Measurements from ENCODE around the gene RELA. TPM values are rescaled to one million over a fixed set of nuclear protein-coding genes. Genes with fewer than 3 reads are reported as not detected.

Gene RELA
- total RNA-seq, 2 experiments from 2014 or later, result 91.2 to 102 TPM

DNA sequence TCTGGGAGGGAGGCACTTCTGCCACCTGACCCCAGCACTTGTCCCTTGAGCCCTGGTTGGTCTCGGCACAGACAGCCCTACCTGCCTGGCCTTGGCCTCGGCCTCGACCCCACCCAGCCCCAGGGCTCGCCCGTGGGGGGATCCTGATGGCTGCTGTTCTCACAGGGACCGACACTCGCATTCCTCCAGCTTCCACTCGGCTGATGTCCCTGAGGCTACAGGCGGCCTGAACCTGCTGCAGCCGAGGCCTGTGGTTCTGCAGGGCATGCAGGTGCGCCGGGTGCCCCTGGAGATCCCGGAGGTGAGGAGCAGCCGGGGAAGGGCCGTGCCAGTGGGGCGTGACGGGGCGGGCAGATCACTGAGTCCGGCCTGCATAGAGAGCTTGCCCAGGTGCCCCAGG lies 42.0 kb downstream of the RELA start:
- no peak for DNase-seq
- H3K4me3 Mint-ChIP-seq, result no peak overlapping the region
- no peaks in the 10 kb centered on the region for H3K27me3 Mint-ChIP-seq
- ChIA-PET CTCF (no interaction called here), POLR2A (no interaction called here)
- no peak overlapping the region for H3K27ac Mint-ChIP-seq
- H3K36me3 Mint-ChIP-seq (ENCODE audit: low read depth), result peaks cover 40% of the 10 kb centered on the region
- H3K4me1 Mint-ChIP-seq, result peaks cover 18% of the 10 kb centered on the region
- no peaks in the 10 kb centered on the region for H3K9me3 Mint-ChIP-seq

DNA sequence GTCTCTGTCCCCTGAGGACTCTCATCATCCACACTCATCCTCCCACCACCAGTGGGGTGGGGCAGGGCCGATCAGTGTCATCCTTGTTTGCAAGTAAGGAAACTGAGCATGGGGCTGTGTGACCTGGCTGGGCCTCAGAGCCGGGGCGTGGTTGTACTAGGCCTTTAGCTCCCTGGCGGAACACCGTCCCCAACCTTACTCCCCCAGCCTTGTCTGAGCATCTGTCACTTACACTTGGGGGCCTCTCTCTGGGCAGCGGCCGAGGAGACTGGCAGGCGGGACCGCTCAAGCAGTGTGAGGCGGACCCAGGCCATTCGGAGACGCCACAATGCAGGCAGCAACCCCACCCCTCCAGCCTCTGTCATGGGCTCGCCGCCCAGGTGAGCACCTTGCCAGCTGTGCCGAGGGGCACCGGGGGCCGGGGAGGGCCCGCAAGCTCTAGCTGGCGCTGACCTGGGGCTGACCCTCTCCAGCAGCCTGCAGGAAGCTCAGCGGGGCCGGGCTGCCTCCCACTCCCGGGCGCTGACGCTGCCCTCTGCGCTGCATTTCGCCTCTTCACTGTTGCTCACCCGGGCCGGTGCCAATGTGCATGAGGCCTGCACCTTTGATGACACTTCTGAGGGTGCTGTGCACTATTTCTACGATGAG lies 43.3 kb downstream of the RELA start:
- POLR2A ChIA-PET, result interaction anchor here (1.8 kb wide), 1 partner anchor 43 kb away, joined by 5 read pairs; the partner anchor contains the start of gene RELA
- H3K27me3 Mint-ChIP-seq, result no peaks in the 10 kb centered on the region
- H3K36me3 Mint-ChIP-seq (ENCODE audit: low read depth), result peaks cover 39% of the 10 kb centered on the region
- no peaks in the 10 kb centered on the region for H3K9me3 Mint-ChIP-seq
- H3K27ac Mint-ChIP-seq, result no peak overlapping the region
- H3K4me1 Mint-ChIP-seq, result peaks cover 18% of the 10 kb centered on the region
- CTCF ChIA-PET, result interaction anchor here (1.2 kb wide), 1 partner anchor 31 kb away, joined by 3 read pairs; no protein-coding TSS in a partner anchor
- no peak overlapping the region for H3K4me3 Mint-ChIP-seq
- no peak for DNase-seq

DNA sequence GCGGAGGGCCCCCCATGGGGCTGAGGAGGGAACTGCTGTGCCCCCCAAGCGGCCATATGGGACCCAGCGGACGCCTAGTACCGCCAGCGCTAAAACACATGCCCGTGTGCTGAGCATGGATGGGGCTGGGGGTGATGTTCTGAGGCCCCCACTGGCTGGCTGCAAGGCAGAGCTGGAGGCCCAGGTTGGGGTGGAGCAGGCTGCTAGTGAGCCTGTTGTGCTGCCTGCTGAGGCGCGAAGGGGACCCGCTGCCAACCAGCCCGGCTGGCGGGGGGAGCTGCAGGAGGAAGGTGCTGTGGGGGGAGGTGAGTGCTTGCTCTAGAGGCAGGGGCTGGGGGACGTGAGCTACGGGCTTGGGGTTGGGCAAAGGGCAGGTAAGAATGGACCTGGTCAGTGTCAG lies 44.0 kb downstream of the RELA start:
- peaks cover 40% of the 10 kb centered on the region for H3K36me3 Mint-ChIP-seq (ENCODE audit: low read depth)
- CTCF ChIA-PET, result no interaction called here

DNA sequence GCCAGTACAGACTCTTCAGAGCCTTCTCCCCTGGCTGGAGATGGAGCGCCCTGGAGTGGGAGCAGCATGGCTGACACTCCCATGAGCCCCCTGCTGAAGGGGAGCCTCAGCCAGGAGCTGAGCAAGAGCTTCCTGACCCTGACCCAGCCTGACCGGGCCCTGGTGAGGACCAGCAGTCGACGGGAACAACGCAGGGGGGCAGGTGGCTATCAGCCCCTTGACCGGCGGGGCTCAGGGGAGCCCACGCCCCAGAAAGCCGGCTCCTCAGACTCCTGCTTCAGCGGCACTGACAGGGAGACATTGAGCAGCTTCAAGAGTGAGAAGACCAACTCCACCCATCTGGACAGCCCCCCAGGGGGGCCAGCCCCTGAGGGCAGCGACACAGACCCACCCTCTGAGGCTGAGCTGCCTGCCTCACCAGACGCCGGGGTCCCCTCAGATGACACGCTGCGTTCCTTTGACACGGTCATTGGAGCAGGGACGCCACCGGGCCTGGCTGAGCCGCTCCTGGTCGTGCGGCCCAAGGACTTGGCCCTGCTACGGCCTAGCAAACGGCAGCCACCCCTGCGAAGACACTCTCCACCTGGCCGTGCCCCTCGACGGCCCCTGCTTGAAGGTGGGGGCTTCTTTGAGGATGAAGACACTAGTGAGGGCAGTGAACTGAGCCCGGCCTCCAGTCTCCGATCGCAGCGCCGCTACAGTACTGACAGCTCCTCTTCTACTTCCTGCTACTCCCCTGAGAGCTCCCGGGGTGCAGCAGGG lies 44.5 kb downstream of the RELA start:
- H3K4me1 Mint-ChIP-seq, result peaks cover 19% of the 10 kb centered on the region
- H3K27ac Mint-ChIP-seq, result no peak overlapping the region
- ChIA-PET POLR2A (interaction anchor here (1.0 to 6.9 kb wide), 4 partner anchors 22 to 152 kb away, joined by 3 to 82 read pairs (median 20); partner anchors contain the start of genes RELA and SIPA1), CTCF (interaction anchor here (0.6 to 2.0 kb wide), 3 partner anchors 8 to 211 kb away, joined by 3 to 7 read pairs (median 3); partner anchors contain the start of gene KAT5)
- DNase-seq, result no peak
- no peaks in the 10 kb centered on the region for H3K9me3 Mint-ChIP-seq
- H3K4me3 Mint-ChIP-seq, result no peak overlapping the region
- peaks cover 36% of the 10 kb centered on the region for H3K36me3 Mint-ChIP-seq (ENCODE audit: low read depth)
- no peaks in the 10 kb centered on the region for H3K27me3 Mint-ChIP-seq

More for the DNA sequence above, 44.0 kb downstream of the RELA start:
- POLR2A ChIA-PET, result interaction anchor here (1.8 to 6.9 kb wide), 2 partner anchors 21 to 44 kb away, joined by 5 to 82 read pairs; partner anchors contain the start of genes RELA and SIPA1
- no peaks in the 10 kb centered on the region for H3K27me3 Mint-ChIP-seq
- no peak overlapping the region for H3K4me3 Mint-ChIP-seq
- H3K4me1 Mint-ChIP-seq, result peaks cover 18% of the 10 kb centered on the region
- H3K27ac Mint-ChIP-seq, result no peak overlapping the region
- no peaks in the 10 kb centered on the region for H3K9me3 Mint-ChIP-seq
- DNase-seq, result no peak

DNA sequence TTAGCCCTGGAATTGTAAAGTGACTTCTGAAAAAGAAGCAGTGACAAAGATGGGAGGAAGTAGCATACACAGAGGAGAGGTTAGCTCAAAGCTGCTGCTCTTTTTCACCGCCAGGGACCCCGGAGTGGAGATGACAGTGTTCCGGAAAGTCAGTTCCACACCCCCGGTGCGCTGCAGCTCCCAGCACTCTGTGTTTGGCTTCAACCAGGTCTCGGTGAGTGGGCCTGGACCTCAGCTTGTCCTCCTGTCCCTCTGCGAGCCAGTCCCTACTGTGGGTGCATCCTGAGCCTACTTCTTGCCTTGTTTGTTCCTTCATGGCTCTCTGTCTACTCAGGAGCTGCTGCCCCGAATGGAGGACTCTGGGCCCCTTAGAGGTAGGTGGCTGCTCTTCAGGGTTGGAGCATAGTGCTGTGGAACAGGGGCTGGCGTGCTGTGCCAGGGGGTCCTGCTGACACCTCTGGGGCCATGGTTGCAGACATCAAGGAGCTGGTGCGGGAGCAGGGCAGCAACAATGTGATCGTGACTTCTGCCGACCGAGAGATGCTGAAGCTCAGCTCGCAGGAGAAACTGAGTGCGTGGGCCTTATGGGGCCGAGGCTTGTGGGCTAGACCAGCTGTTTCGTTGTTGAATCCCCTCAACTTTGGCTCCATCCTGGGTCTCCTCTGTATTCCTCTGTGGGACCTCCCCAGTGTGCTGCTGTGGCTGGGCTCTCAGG lies 45.4 kb downstream of the RELA start:
- H3K4me3 Mint-ChIP-seq, result peak overlapping the region; percentile 98
- POLR2A ChIA-PET, result interaction anchor here (0.5 to 6.9 kb wide), 16 partner anchors 9 to 593 kb away, joined by 3 to 82 read pairs (median 6); partner anchors contain the start of genes CCDC85B, FAM89B, KCNK7 and MALAT1
- CTCF ChIA-PET, result interaction anchor here (0.5 to 2.0 kb wide), 8 partner anchors 9 to 605 kb away, joined by 3 to 7 read pairs (median 4); partner anchors contain the start of genes KAT5 and SIPA1
- H3K27me3 Mint-ChIP-seq, result no peaks in the 10 kb centered on the region
- H3K9me3 Mint-ChIP-seq, result no peaks in the 10 kb centered on the region
- H3K36me3 Mint-ChIP-seq (ENCODE audit: low read depth), result peaks cover 36% of the 10 kb centered on the region
- peak overlapping the region; percentile 95 for H3K27ac Mint-ChIP-seq
- DNase-seq, result no peak
- H3K4me1 Mint-ChIP-seq, result peaks cover 27% of the 10 kb centered on the region

DNA sequence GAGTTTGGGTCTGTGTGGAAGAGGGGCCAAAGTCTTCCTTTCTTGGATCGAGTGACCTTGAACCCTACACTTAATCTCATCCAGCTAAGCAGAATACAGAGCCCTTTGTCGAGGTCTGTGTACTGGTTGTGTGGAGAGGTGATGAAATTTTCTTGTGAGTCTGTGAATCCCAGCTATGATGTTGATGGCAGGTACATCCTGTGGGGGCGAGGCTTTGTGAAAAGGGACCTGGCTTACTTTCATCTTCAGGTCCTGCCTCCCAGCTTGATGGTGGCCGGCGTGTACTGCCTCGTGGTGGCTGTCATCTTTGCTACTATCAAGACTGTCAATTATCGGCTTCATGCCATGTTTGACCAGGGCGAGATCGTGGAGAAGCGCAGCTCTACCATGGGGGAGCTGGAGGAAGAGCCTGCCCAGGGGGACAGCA lies 46.1 kb downstream of the RELA start:
- Mint-ChIP-seq H3K4me3 (peak overlapping the region; percentile 98), H3K36me3 (ENCODE audit: low read depth) (peaks cover 41% of the 10 kb centered on the region), H3K27me3 (no peaks in the 10 kb centered on the region), H3K27ac (peak overlapping the region; percentile 95), H3K4me1 (peaks cover 34% of the 10 kb centered on the region), H3K9me3 (no peaks in the 10 kb centered on the region)
- ChIA-PET CTCF (interaction anchor here (0.9 to 2.0 kb wide), 5 partner anchors 9 to 268 kb away, joined by 3 to 7 read pairs (median 5); partner anchors contain the start of gene SIPA1), POLR2A (interaction anchor here (1.0 to 6.9 kb wide), 14 partner anchors 9 to 273 kb away, joined by 3 to 82 read pairs (median 8); partner anchors contain the start of genes CCDC85B, FAM89B, FRMD8 and KCNK7)
- DNase-seq, result peak; percentile 53

DNA sequence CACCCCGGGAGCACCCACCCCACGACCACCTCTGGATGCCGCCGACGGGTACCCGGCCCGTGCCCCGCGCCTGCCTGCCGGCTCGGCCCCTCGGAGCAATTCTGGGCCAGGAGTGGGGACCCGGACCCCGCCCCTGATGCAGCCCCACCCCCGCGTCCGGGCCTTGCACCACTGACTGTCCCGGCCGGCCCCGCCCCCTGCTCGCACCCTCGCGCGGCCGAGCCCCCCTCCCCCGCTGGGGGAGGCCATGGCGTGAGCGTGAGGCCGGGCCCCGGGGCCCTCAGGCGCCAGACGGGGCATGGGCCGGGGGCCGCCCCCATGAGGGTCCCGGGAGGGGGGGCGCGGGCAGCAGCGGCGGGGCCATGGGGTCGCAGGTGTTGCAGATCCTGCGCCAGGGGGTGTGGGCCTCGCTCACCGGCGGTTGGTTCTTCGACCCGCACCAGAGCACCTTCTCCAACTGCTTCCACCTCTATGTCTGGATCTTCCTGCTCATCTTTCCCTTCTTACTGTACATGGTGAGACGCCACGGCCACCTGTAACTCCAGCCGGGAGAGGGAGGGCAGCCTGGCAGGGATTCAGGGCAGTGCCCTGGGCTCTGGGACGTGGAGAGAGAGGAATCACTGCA lies 46.7 kb downstream of the RELA start:
- H3K4me1 Mint-ChIP-seq, result peaks cover 39% of the 10 kb centered on the region
- peak overlapping the region; percentile 98 for H3K4me3 Mint-ChIP-seq
- POLR2A ChIA-PET, result interaction anchor here (0.9 to 6.9 kb wide), 28 partner anchors 10 to 499 kb away, joined by 3 to 82 read pairs (median 9); partner anchors contain the start of genes CCDC85B, CFL1, EHBP1L1 and FAM89B

DNA sequence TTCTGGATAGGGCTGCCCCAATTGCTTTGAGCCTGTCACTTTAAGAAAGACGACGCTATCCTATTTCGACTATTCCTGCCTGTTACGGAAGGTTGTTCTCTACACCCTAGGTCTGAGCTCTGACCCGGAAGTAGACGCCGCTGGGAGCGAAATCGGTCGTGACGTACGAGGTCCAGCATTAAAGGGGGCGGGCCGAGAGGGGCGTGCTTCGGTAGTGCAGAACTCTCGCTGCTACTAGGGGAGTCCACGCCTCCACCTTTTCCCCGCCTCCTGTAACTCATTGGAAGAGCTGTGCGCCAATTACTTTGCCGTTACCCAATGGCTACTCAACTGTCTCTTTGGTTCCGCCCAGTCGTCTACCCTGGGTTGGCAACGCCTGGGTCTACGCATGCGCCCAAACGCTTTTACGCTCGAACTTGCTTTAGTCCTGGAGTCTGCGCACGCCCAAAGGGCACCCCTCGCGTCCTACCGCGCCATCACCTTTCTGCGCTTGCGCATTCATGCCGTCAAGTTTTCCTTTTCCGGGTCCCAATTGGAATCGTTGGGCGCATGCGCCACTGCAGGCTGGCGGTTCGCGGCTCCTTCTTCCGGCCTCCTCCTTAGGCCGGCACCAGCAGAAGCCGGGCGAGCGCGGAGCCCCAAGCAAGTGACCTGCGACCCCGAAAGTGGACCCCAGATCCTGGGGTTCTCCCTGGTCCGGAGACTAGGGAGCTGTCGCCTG lies 47.3 kb downstream of the RELA start, which contains the start of gene PCNX3:
Gene PCNX3, plus strand, starts transcription at position 548 of the 721 bp plus-strand sequence. CDS start 536 bp downstream, outside the sequence.
- peak; percentile 100 for DNase-seq
- Mint-ChIP-seq H3K9me3 (no peaks in the 10 kb centered on the region), H3K27ac (peak within 1 kb of the TSS; percentile 95), H3K4me1 (peaks cover 44% of the 10 kb centered on the region), H3K27me3 (no peaks in the 10 kb centered on the region), H3K4me3 (peak within 1 kb of the TSS; percentile 98), H3K36me3 (ENCODE audit: low read depth) (peaks cover 48% of the 10 kb centered on the region)
- CTCF ChIA-PET, result interaction anchor here (0.6 to 2.8 kb wide), 14 partner anchors 20 to 306 kb away, joined by 3 to 22 read pairs (median 6); partner anchors contain the start of genes EHBP1L1, FAM89B, KAT5 and KCNK7
- POLR2A ChIA-PET, result interaction anchor here (0.7 to 6.9 kb wide), 40 partner anchors 11 to 872 kb away, joined by 3 to 82 read pairs (median 8); partner anchors contain the start of genes BANF1, CCDC85B, CFL1 and EHBP1L1

More for the DNA sequence above, 46.7 kb downstream of the RELA start:
- CTCF ChIA-PET, result interaction anchor here (0.6 to 2.8 kb wide), 9 partner anchors 10 to 307 kb away, joined by 3 to 22 read pairs (median 7); partner anchors contain the start of genes FAM89B, MUS81, SIPA1 and ZNRD2
- H3K27me3 Mint-ChIP-seq, result no peaks in the 10 kb centered on the region
- peak overlapping the region; percentile 95 for H3K27ac Mint-ChIP-seq
- H3K36me3 Mint-ChIP-seq (ENCODE audit: low read depth), result peaks cover 43% of the 10 kb centered on the region
- H3K9me3 Mint-ChIP-seq, result no peaks in the 10 kb centered on the region
- peak; percentile 67 for DNase-seq

DNA sequence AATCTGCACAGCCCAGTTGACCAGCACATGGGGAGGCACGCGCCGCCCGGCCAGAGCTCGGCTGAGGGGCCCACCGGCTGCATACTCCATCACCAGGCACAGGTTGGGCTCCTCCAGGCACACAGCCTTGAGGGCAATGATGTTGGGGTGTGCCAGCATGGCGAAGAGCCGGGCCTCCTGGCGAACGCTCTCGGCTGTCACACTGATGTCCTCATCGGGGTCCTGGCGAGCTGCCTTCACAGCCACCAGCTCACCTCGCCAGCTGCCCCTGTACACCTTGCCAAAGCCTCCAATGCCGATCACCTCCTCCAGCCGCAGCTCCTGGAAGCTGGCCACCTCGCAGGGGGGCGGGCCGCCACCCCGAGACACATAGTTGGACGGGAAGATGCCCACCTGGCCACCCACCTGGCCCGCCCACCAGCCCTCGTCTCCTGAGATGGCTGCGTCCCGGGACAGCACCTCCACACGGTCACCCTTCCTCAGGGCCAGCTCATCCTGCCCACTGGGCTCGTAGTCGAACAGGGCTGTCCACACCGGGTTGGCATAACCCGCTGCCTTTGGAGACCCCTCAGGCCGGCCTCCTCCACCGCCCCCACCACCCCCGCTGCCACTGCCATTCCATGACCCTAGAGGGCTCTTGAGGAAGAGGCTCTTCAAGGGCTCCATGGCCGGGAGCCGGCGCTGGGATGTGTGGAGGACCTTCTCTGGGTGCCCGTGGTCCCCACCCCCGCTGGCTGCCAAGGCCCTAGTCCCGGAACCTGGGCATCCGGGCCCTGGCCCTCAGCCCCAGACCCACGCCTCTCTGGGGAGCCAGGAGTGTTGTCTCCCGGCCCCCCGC lies 49.4 kb downstream of the RELA start:
- H3K9me3 Mint-ChIP-seq, result no peaks in the 10 kb centered on the region
- CTCF ChIA-PET, result interaction anchor here (0.6 to 2.8 kb wide), 5 partner anchors 19 to 289 kb away, joined by 4 to 22 read pairs (median 6); partner anchors contain the start of genes FAM89B and ZNRD2

DNA sequence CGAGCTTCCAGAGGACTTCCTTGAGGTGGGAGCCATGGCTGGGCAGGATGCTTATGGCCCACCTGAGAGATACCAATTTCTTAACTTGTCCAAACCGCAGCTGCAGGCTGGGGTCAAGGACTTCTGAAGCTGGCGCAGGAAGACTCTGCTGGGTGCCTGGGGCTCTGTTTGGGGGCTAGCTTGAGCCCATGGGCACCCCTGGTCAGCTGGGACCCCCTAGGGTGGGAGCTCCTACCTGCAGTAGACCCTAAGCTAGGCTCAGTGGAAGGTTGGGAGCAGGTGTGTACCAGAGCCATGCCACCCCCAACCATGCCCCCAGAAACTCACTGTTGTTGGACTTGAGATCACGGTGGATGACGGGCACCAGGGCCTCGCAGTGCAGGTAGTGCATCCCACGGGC lies 50.0 kb downstream of the RELA start:
- peaks cover 52% of the 10 kb centered on the region for H3K36me3 Mint-ChIP-seq (ENCODE audit: low read depth)
- no peaks in the 10 kb centered on the region for H3K9me3 Mint-ChIP-seq
- peak overlapping the region; percentile 95 for H3K27ac Mint-ChIP-seq
- peaks cover 63% of the 10 kb centered on the region for H3K4me1 Mint-ChIP-seq
- ChIA-PET CTCF (interaction anchor here (0.6 to 2.0 kb wide), 4 partner anchors 18 to 288 kb away, joined by 4 to 9 read pairs (median 6); no protein-coding TSS in a partner anchor), POLR2A (interaction anchor here (0.7 to 6.9 kb wide), 18 partner anchors 9 to 247 kb away, joined by 3 to 82 read pairs (median 5); partner anchors contain the start of genes EHBP1L1, FAM89B, FRMD8 and KCNK7)
- no peaks in the 10 kb centered on the region for H3K27me3 Mint-ChIP-seq
- H3K4me3 Mint-ChIP-seq, result peak overlapping the region; percentile 97
- no peak for DNase-seq

More for the DNA sequence above, 49.4 kb downstream of the RELA start:
- DNase-seq, result peak; percentile 26
- Mint-ChIP-seq H3K4me3 (peak overlapping the region; percentile 97), H3K27ac (peak overlapping the region; percentile 95), H3K27me3 (no peaks in the 10 kb centered on the region), H3K36me3 (ENCODE audit: low read depth) (peaks cover 47% of the 10 kb centered on the region), H3K4me1 (peaks cover 61% of the 10 kb centered on the region)
- POLR2A ChIA-PET, result interaction anchor here (0.7 to 6.9 kb wide), 21 partner anchors 9 to 517 kb away, joined by 3 to 82 read pairs (median 5); partner anchors contain the start of genes EHBP1L1, FAM89B, FRMD8 and KCNK7
